Natural killer cell (primary cell): ENCODE measurements around the gene MESP1. TPM values are rescaled to one million over a fixed set of nuclear protein-coding genes. Genes with fewer than 3 reads are reported as not detected.

Source experiments
- ATAC-seq, 3 donors: fragments of 150-1000 bp in 2 of 3; fragments of 200-7000 bp in 1 of 3; cut with Tn5 transposase; 1 replicate in 1 of 3; 2 replicates in 2 of 3; pipeline ENCODE4 v1.10.0; 2021; ENCODE audit warnings: mild to moderate bottlenecking in 2 of 3, moderate library complexity in 2 of 3
- DNase-seq, 2 donors: peaks; one replicate each; pipeline versions ENCODE4 v3.0.0 to v3.0.0-alpha.2; 2013 to 2021; ENCODE audit warnings: mixed read lengths in 1 of 2
- H3K27ac ChIP-seq: one replicate; pipeline ENCODE4 v1.5.1; 2013; ENCODE audit warnings: mild to moderate bottlenecking, low read length
- H3K27me3 ChIP-seq: one replicate; pipeline ENCODE4 v1.6.1; 2013; ENCODE audit warnings: low read length; ENCODE audit not compliant: control insufficient read depth, insufficient read depth
- H3K36me3 ChIP-seq: one replicate; pipeline ENCODE4 v1.6.1; 2013; ENCODE audit warnings: low read length; ENCODE audit not compliant: control insufficient read depth, insufficient read depth
- H3K4me1 ChIP-seq: one replicate; pipeline ENCODE4 v1.6.1; 2013; ENCODE audit warnings: low read length; ENCODE audit not compliant: control insufficient read depth, insufficient read depth
- H3K4me3 ChIP-seq: one replicate; pipeline ENCODE4 v1.5.1; 2013; ENCODE audit warnings: low read length
- H3K9me3 ChIP-seq: one replicate; pipeline ENCODE4 v1.6.1; 2013; ENCODE audit warnings: low read length; ENCODE audit not compliant: control insufficient read depth, insufficient read depth
- H3K27ac Mint-ChIP-seq, 2 donors: one replicate each; pipeline ENCODE4 v1.8.0; 2022; ENCODE audit warnings: mild to moderate bottlenecking in 2 of 2, mixed read lengths in 2 of 2, moderate library complexity in 1 of 2
- H3K27me3 Mint-ChIP-seq, 2 donors: one replicate each; pipeline ENCODE4 v1.8.0; 2022; ENCODE audit warnings: low read depth in 2 of 2, mixed read lengths in 2 of 2
- H3K36me3 Mint-ChIP-seq: one replicate; pipeline ENCODE4 v1.8.0; 2022; ENCODE audit warnings: mixed read lengths
- H3K4me1 Mint-ChIP-seq, 2 donors: one replicate each; pipeline ENCODE4 v1.8.0; 2022; ENCODE audit warnings: mixed read lengths in 2 of 2
- H3K4me3 Mint-ChIP-seq: one replicate; pipeline ENCODE4 v1.8.0; 2022; ENCODE audit warnings: mild to moderate bottlenecking, moderate library complexity, mixed read lengths
- H3K9me3 Mint-ChIP-seq, 2 donors: one replicate each; pipeline ENCODE4 v1.8.0; 2022; ENCODE audit warnings: mixed read lengths in 2 of 2
- WGBS: methylation state at CpG from one replicate; pipeline ENCODE4 v1.1.7; 2013; ENCODE audit warnings: missing lambda C conversion rate; ENCODE audit not compliant: insufficient coverage; 5-methylcytosine and 5-hydroxymethylcytosine counted together
- intact Hi-C: fragments of 100-400 bp; cut with micrococcal nuclease; formaldehyde crosslinking; loops from one replicate; pipeline ENCODE4 v1.14.2; 2022
- total RNA-seq, 4 donors: library from RNA; stranded (reverse); fragments of 120-200 nt in 1 of 4; gene quantifications; one replicate each; pipeline versions ENCODE4 v1.2.3 to v1.2.4, GENCODE V29; 2013 to 2022
- TF ChIP-seq, protein P1 (sequence below): fragments of 200-600 bp; IDR thresholded peaks from one replicate; pipeline ENCODE4 v1.8.0; 2022; ENCODE audit warnings: antibody characterized with exemption

The MESP1 gene
- total RNA-seq, 3 donors from 2014 or later (not counting 1 experiment from before 2014, with no cell fraction given): 0.45 to 2.9 (median 2.5) TPM

DNA sequence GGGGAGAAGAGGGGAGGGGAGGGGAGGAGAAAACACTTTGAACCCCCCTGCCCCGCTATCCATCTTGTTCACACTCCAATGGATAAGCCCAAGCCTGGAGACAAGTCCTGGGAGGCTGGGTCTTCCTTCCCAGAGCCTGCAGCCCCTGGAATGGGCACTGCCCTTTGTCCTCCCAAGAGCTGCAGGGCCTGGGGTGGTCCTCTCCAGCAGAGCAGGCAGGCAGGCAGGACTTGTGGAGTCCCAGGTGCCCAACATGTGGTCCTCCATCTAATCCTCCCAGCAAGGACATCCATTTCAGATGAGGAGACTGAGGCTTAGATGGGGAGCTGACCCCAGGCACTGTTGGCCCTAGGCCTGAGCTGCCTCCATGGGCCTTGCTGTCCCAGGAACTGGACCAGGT is 14.6 kb upstream of the MESP1 start:
- H3K27me3 ChIP-seq: no peaks in the 10 kb centered on the region
- Mint-ChIP-seq H3K27ac (no peak overlapping the region), H3K27me3 (peaks cover 0 to 3% of the 10 kb centered on the region in 2 donors), H3K36me3 (no peaks in the 10 kb centered on the region), H3K4me1 (peaks cover 0 to 4% of the 10 kb centered on the region in 2 donors), H3K4me3 (no peak overlapping the region), H3K9me3 (no peaks in the 10 kb centered on the region)
- TF ChIP-seq, protein P1, sequence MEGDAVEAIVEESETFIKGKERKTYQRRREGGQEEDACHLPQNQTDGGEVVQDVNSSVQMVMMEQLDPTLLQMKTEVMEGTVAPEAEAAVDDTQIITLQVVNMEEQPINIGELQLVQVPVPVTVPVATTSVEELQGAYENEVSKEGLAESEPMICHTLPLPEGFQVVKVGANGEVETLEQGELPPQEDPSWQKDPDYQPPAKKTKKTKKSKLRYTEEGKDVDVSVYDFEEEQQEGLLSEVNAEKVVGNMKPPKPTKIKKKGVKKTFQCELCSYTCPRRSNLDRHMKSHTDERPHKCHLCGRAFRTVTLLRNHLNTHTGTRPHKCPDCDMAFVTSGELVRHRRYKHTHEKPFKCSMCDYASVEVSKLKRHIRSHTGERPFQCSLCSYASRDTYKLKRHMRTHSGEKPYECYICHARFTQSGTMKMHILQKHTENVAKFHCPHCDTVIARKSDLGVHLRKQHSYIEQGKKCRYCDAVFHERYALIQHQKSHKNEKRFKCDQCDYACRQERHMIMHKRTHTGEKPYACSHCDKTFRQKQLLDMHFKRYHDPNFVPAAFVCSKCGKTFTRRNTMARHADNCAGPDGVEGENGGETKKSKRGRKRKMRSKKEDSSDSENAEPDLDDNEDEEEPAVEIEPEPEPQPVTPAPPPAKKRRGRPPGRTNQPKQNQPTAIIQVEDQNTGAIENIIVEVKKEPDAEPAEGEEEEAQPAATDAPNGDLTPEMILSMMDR: no peak
- ATAC-seq (no peak), DNase-seq (no peak)
- WGBS: 100% methylated on average over 1 of the region's 1 CpG
- H3K9me3 ChIP-seq: no peaks in the 10 kb centered on the region
- H3K4me1 ChIP-seq: no peaks in the 10 kb centered on the region
- H3K36me3 ChIP-seq: no peaks in the 10 kb centered on the region
- H3K4me3 ChIP-seq: no peak overlapping the region
- intact Hi-C loops: no loop called here
- H3K27ac ChIP-seq: no peak overlapping the region

DNA sequence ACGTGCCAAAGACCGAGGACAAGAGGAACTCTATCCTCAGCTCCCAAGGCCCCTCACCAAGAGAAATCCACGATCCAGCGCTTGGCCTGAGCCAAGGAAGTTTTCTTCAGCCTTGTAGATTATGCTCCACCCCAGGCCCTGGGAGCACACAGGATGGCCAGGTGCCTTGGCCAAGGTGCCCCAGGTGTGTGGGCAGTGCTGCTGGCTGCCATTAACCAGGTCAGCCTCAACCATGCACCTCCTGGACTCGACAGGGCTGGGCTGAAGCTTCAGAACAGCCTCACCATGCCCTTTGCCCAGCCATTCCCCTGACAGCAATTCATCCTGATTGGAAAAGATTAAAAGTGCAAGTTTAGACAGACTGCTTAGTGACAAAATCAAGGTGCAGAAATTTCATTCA is 10.9 kb upstream of the MESP1 start:
- TF ChIP-seq, protein P1: no peak
- WGBS: 90% methylated on average over 5 of the region's 5 CpGs

DNA sequence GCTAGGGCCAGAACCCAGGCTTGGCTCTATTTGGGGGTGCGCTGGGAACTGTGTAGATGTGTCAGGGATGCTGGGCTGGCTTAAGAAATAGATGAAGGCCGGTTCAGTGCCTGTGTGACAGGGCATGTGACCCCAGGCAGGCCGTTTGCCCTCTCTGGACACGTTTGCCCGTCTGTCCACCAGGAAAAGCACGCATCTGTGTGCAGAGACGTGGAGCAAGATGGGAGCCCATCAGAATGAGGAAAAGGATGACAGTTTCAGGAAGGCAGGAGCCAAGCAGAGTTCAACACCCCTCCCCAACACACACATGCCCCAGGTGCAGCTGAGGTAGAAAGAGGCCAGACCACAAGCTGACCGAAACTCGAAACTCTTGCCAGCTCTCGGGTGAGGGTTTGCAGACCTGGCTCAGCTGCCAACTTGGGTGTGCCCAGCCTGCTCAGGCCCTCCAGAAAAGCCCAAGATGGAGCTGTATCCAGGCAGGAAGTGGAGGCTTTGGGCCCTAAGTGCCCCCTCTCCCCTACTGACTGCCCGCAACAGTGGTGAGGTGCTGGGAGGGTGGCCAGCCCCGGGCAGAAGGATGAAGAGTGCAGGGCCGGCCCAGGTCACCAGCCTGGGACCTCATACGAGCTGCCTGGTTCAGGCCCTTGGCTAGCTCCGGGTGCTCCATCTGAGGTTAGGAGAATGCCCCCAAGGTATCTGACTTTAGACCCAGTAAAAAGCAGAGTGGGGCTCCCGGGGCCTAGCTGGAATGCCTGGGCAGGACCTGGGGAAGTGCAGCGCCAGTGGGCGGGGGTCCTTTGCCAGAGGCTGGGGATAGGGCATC is 10.2 kb upstream of the MESP1 start:
- DNase-seq (no peak), ATAC-seq (peak in 2 of 3 donors; percentile 16 to 21)
- intact Hi-C loops: loop anchor here (2.0 to 5.0 kb wide), 4 partner anchors 114 to 456 kb away; no protein-coding TSS in a partner anchor
- no peaks in the 10 kb centered on the region for H3K36me3 ChIP-seq
- H3K27ac ChIP-seq: no peak overlapping the region
- H3K36me3 Mint-ChIP-seq: no peaks in the 10 kb centered on the region
- H3K27me3 Mint-ChIP-seq: peaks cover 0 to 7% of the 10 kb centered on the region in 2 donors
- H3K4me1 Mint-ChIP-seq: peaks cover 0 to 4% of the 10 kb centered on the region in 2 donors
- H3K4me3 Mint-ChIP-seq: no peak overlapping the region
- H3K9me3 Mint-ChIP-seq: no peaks in the 10 kb centered on the region
- H3K27me3 ChIP-seq: no peaks in the 10 kb centered on the region
- TF ChIP-seq, protein P1: peak; percentile 16
- WGBS: 64% methylated on average over 17 of the region's 18 CpGs
- no peaks in the 10 kb centered on the region for H3K4me1 ChIP-seq
- no peaks in the 10 kb centered on the region for H3K9me3 ChIP-seq
- no peak overlapping the region for H3K4me3 ChIP-seq
- H3K27ac Mint-ChIP-seq: no peak overlapping the region

More for the DNA sequence above, 10.9 kb upstream of the MESP1 start:
- H3K27ac Mint-ChIP-seq: no peak overlapping the region
- H3K36me3 Mint-ChIP-seq: no peaks in the 10 kb centered on the region
- peaks cover 0 to 7% of the 10 kb centered on the region in 2 donors for H3K27me3 Mint-ChIP-seq
- no peak for ATAC-seq
- no peak overlapping the region for H3K4me3 ChIP-seq
- no peaks in the 10 kb centered on the region for H3K9me3 Mint-ChIP-seq
- DNase-seq: no peak
- no peaks in the 10 kb centered on the region for H3K9me3 ChIP-seq
- no peak overlapping the region for H3K27ac ChIP-seq
- H3K4me1 ChIP-seq: no peaks in the 10 kb centered on the region
- no peaks in the 10 kb centered on the region for H3K27me3 ChIP-seq
- H3K4me1 Mint-ChIP-seq: peaks cover 0 to 4% of the 10 kb centered on the region in 2 donors
- no peak overlapping the region for H3K4me3 Mint-ChIP-seq
- no peaks in the 10 kb centered on the region for H3K36me3 ChIP-seq
- intact Hi-C loops: loop anchor here (2.0 to 5.0 kb wide), 4 partner anchors 113 to 455 kb away; no protein-coding TSS in a partner anchor
